IMR-90 (cell line): ENCODE measurements around the gene SNX25. TPM values are rescaled to one million over a fixed set of nuclear protein-coding genes. Genes with fewer than 3 reads are reported as not detected.

Experiments used
- ATAC-seq: fragments of 200-7000 bp; cut with Tn5 transposase; 2 replicates; pipeline ENCODE4 v1.9.1; 2020; ENCODE audit warnings: low read depth, mild to moderate bottlenecking, moderate library complexity
- BruUV-seq: library from RNA; stranded (reverse); fragments of 400-500 nt; replicated peaks from 2 replicates; lab custom pipeline; 2021; lab: Mats Ljungman, UMichigan
- CTCF ChIA-PET: fragments of 300-600 bp; formaldehyde crosslinking; extraction: SDS; loops from one replicate; lab custom pipeline; 2021; ENCODE audit warnings: antibody characterized with exemption; lab: Yijun Ruan, JAX
- POLR2A ChIA-PET: fragments of 300-600 bp; sonication (Branson Sonifier 250); formaldehyde crosslinking; loops from one replicate; lab custom pipeline; 2022; ENCODE audit warnings: antibody characterized with exemption; ENCODE audit not compliant: unreplicated experiment; lab: Charles Lee
- DNase-seq: peaks from one replicate; pipeline ENCODE4 v3.0.0; 2013
- H2AFZ ChIP-seq: replicated peaks from 2 replicates; pipeline ENCODE3; 2013; ENCODE audit warnings: low read length, mild to moderate bottlenecking; ENCODE audit not compliant: poor library complexity
- H2AK5ac ChIP-seq: 2 replicates; pipeline ENCODE4 v1.6.1; 2013; ENCODE audit warnings: low read depth, low read length, inconsistent platforms
- H2AK9ac ChIP-seq: replicated peaks from 2 replicates; pipeline ENCODE3; 2013; ENCODE audit warnings: mild to moderate bottlenecking, low read depth, low read length, moderate library complexity; ENCODE audit not compliant: poor library complexity
- H2BK120ac ChIP-seq: 2 replicates; pipeline ENCODE4 v1.6.1; 2013; ENCODE audit warnings: low read depth, low read length, inconsistent platforms
- H2BK15ac ChIP-seq: 3 replicates; pipeline ENCODE4 v1.6.1; 2013; ENCODE audit warnings: low read depth, low read length, inconsistent platforms
- H2BK20ac ChIP-seq: 2 replicates; pipeline ENCODE4 v1.6.1; 2013; ENCODE audit warnings: low read depth, mild to moderate bottlenecking, inconsistent platforms, low read length, moderate library complexity
- H2BK5ac ChIP-seq: 2 replicates; pipeline ENCODE4 v1.6.1; 2013; ENCODE audit warnings: mild to moderate bottlenecking, low read depth, low read length, inconsistent platforms; ENCODE audit not compliant: poor library complexity, severe bottlenecking
- H3K14ac ChIP-seq: replicated peaks from 2 replicates; pipeline ENCODE4 v1.6.1; 2013; ENCODE audit warnings: low read depth, low read length, inconsistent platforms
- H3K18ac ChIP-seq: 2 replicates; pipeline ENCODE4 v1.6.1; 2013; ENCODE audit warnings: low read depth, low read length, control low read depth
- H3K23ac ChIP-seq: 2 replicates; pipeline ENCODE4 v1.6.1; 2013; ENCODE audit warnings: low read depth, low read length, inconsistent platforms
- H3K27ac ChIP-seq: 2 replicates; pipeline ENCODE4 v1.5.1; 2013; ENCODE audit warnings: mild to moderate bottlenecking, control low read depth, low read length; ENCODE audit not compliant: insufficient read depth
- H3K27me3 ChIP-seq: 2 replicates; pipeline ENCODE4 v1.6.1; 2013; ENCODE audit warnings: low read length; ENCODE audit not compliant: control insufficient read depth, insufficient read depth
- H3K36me3 ChIP-seq: 2 replicates; pipeline ENCODE4 v1.6.1; 2013; ENCODE audit warnings: low read length, mixed read lengths; ENCODE audit not compliant: control insufficient read depth, insufficient read depth
- H3K4ac ChIP-seq: 2 replicates; pipeline ENCODE4 v1.6.1; 2013; ENCODE audit warnings: low read depth, low read length, inconsistent platforms
- H3K4me1 ChIP-seq: 2 replicates; pipeline ENCODE4 v1.6.1; 2013; ENCODE audit warnings: low read length, mixed read lengths; ENCODE audit not compliant: control insufficient read depth, insufficient read depth
- H3K4me2 ChIP-seq: 2 replicates; pipeline ENCODE4 v1.6.1; 2013; ENCODE audit warnings: low read depth, mild to moderate bottlenecking, control low read depth, low read length, moderate library complexity
- H3K4me3 ChIP-seq: 2 replicates; pipeline ENCODE4 v1.5.1; 2013; ENCODE audit warnings: low read depth, mild to moderate bottlenecking, control low read depth, low read length, moderate library complexity; ENCODE audit not compliant: insufficient read depth
- H3K56ac ChIP-seq: 2 replicates; pipeline ENCODE4 v1.6.1; 2013; ENCODE audit warnings: low read length, inconsistent platforms; ENCODE audit not compliant: insufficient read depth; ENCODE audit errors: extremely low read depth
- H3K79me1 ChIP-seq, 2 experiments: 2 replicates each; pipeline ENCODE4 v1.6.1; 2013; ENCODE audit warnings: low read length in 2 of 2, inconsistent platforms in 1 of 2, low read depth in 1 of 2
- H3K9ac ChIP-seq: 2 replicates; pipeline ENCODE4 v1.6.1; 2013; ENCODE audit warnings: low read depth, low read length, control low read depth
- H3K9me1 ChIP-seq: 2 replicates; pipeline ENCODE4 v1.6.1; 2013; ENCODE audit warnings: low read length, inconsistent platforms; ENCODE audit not compliant: insufficient read depth
- H3K9me3 ChIP-seq: 2 replicates; pipeline ENCODE4 v1.6.1; 2013; ENCODE audit warnings: low read length; ENCODE audit not compliant: control insufficient read depth, insufficient read depth
- H4K20me1 ChIP-seq: 2 replicates; pipeline ENCODE4 v1.6.1; 2013; ENCODE audit warnings: low read length, inconsistent platforms; ENCODE audit not compliant: insufficient read depth
- H4K5ac ChIP-seq: 2 replicates; pipeline ENCODE4 v1.6.1; 2013; ENCODE audit warnings: mild to moderate bottlenecking, low read depth, low read length, control low read depth
- H4K8ac ChIP-seq, 2 experiments: 2 replicates each; pipeline ENCODE4 v1.6.1; 2013; ENCODE audit warnings: low read depth in 2 of 2, low read length in 2 of 2, control low read depth in 1 of 2, inconsistent platforms in 1 of 2
- H4K91ac ChIP-seq: 2 replicates; pipeline ENCODE4 v1.6.1; 2013; ENCODE audit warnings: low read depth, low read length, inconsistent platforms; ENCODE audit not compliant: insufficient read depth
- BHLHE40 ChIP-seq: fragments of 150-350 bp; IDR thresholded peaks from 2 replicates; pipeline ENCODE4 v1.6.1; 2016; ENCODE audit warnings: mild to moderate bottlenecking, low read depth, low read length
- CEBPB ChIP-seq: IDR thresholded peaks from 2 replicates; pipeline ENCODE4 v1.6.1; 2012; ENCODE audit warnings: low read depth, low read length, improper control_type of control experiment
- CHD1 ChIP-seq: IDR thresholded peaks from 2 replicates; pipeline ENCODE4 v1.6.1; 2012; ENCODE audit warnings: low read depth, low read length, improper control_type of control experiment
- FOS ChIP-seq: fragments of 150-350 bp; IDR thresholded peaks from 2 replicates; pipeline ENCODE4 v1.6.1; 2016; ENCODE audit warnings: low read depth, low read length
- MAFK ChIP-seq: IDR thresholded peaks from 2 replicates; pipeline ENCODE4 v1.6.1; 2012; ENCODE audit warnings: low read depth, low read length, improper control_type of control experiment
- MAZ ChIP-seq: IDR thresholded peaks from 2 replicates; pipeline ENCODE4 v1.6.1; 2012; ENCODE audit warnings: low read depth, mild to moderate bottlenecking, low read length, improper control_type of control experiment, moderate library complexity, borderline replicate concordance
- MXI1 ChIP-seq: IDR thresholded peaks from 2 replicates; pipeline ENCODE4 v1.6.1; 2012; ENCODE audit warnings: low read depth, mild to moderate bottlenecking, low read length, moderate library complexity, borderline replicate concordance
- NFE2L2 ChIP-seq: fragments of 150-350 bp; IDR thresholded peaks from 2 replicates; pipeline ENCODE4 v1.6.1; 2016; ENCODE audit warnings: low read depth, mild to moderate bottlenecking, low read length
- POLR2A ChIP-seq: IDR thresholded peaks from 2 replicates; pipeline ENCODE4 v1.6.1; 2012; ENCODE audit warnings: mild to moderate bottlenecking, low read depth, low read length
- RAD21 ChIP-seq: IDR thresholded peaks from 2 replicates; pipeline ENCODE4 v1.6.1; 2012; ENCODE audit warnings: low read length, improper control_type of control experiment
- RCOR1 ChIP-seq: IDR thresholded peaks from 2 replicates; pipeline ENCODE4 v1.6.1; 2012; ENCODE audit warnings: mild to moderate bottlenecking, low read length, improper control_type of control experiment; ENCODE audit not compliant: insufficient replicate concordance
- RFX5 ChIP-seq: IDR thresholded peaks from 2 replicates; pipeline ENCODE4 v1.8.0; 2012; ENCODE audit warnings: low read depth, mild to moderate bottlenecking, low read length, moderate library complexity
- SMC3 ChIP-seq: fragments of 150-350 bp; IDR thresholded peaks from 2 replicates; pipeline ENCODE4 v1.6.1; 2016; ENCODE audit warnings: low read depth, mild to moderate bottlenecking, antibody characterized with exemption, low read length, moderate library complexity
- WGBS, 2 experiments: methylation state at CpG; one replicate each; pipeline versions ENCODE4 v1.1.5 to v1.1.7; 2013; ENCODE audit warnings: missing lambda C conversion rate in 2 of 2; ENCODE audit not compliant: insufficient read length in 1 of 2; ENCODE audit errors: extremely low coverage in 2 of 2; 5-methylcytosine and 5-hydroxymethylcytosine counted together
- dilution Hi-C: fragments of 300-500 bp; cut with HindIII; formaldehyde crosslinking; loops from one replicate; pipeline ENCODE4 v1.14.3; 2018; ENCODE audit warnings: low sequenced_read_pairs; ENCODE audit not compliant: unreplicated experiment
- in situ Hi-C: fragments of 300-500 bp; cut with MboI; formaldehyde crosslinking; loops from 3 replicates; pipeline ENCODE4 v1.14.3; 2019; ENCODE audit warnings: low sequenced_read_pairs, inconsistent platforms, mixed read lengths
- intact Hi-C: fragments of 100-400 bp; cut with micrococcal nuclease; formaldehyde crosslinking; loops from 2 replicates; pipeline ENCODE4 v1.10.0; 2022
- polyA plus RNA-seq, 3 experiments: library from polyadenylated mRNA; depleted of rRNA; stranded (reverse); fragments of >200 nt; gene quantifications; 2 replicates each; pipeline ENCODE4 v1.2.3, GENCODE V29; 2012; ENCODE audit warnings: low replicate concordance in 1 of 3
- total RNA-seq: library from RNA; depleted of rRNA; stranded (reverse); fragments of >200 nt; gene quantifications from 2 replicates; pipeline ENCODE4 v1.2.3, GENCODE V29; 2012
- TF ChIP-seq, protein P1 (sequence below): fragments of 150-350 bp; IDR thresholded peaks from 2 replicates; pipeline ENCODE4 v1.6.1; 2017; ENCODE audit warnings: mild to moderate bottlenecking, antibody characterized with exemption, low read length, low read depth
- TF ChIP-seq, protein P2 (sequence below): conservative IDR thresholded peaks from 2 replicates; pipeline ENCODE4 v1.5.1; 2012; ENCODE audit warnings: mild to moderate bottlenecking, low read depth, low read length, improper control_type of control experiment
- TF ChIP-seq, protein P3 (sequence below): fragments of 150-350 bp; IDR thresholded peaks from 2 replicates; pipeline ENCODE4 v1.6.1; 2016; ENCODE audit warnings: low read depth, mild to moderate bottlenecking, low read length, moderate library complexity, borderline replicate concordance

SNX25 gene
- total and polyA plus RNA-seq, 2 of the 4 experiments (the other 2 are of a cell fraction) = 11.4 to 28.3 TPM

DNA sequence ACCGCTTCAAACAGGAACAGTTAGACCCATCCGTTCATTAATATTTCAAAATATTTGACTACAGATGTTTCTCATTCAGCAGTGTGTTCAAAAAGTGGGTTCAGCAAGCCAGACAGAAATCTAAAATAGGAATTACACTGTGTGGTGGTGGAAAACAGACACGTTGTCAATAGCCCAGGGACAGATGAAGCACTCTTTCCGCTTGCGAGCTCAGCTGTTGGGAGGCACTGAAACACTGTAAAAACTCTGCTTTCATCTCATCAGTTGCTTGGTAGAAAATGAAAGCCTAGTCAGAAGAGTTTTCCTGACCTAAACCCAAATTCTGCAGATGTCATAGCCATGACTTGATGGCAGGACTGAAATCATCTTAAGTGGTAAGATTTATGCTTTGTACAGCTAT lies 147.8 kb downstream of the SNX25 start:
- in situ Hi-C loops = no loop called here

More for the DNA sequence above, 147.8 kb downstream of the SNX25 start:
- no peak for TF ChIP-seq CEBPB
- no peak for TF ChIP-seq RCOR1
- no peak for TF ChIP-seq SMC3
- TF ChIP-seq CHD1 = no peak
- no peak for TF ChIP-seq RAD21
- TF ChIP-seq, protein P1, sequence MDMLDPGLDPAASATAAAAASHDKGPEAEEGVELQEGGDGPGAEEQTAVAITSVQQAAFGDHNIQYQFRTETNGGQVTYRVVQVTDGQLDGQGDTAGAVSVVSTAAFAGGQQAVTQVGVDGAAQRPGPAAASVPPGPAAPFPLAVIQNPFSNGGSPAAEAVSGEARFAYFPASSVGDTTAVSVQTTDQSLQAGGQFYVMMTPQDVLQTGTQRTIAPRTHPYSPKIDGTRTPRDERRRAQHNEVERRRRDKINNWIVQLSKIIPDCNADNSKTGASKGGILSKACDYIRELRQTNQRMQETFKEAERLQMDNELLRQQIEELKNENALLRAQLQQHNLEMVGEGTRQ = no peak
- TF ChIP-seq RFX5 = no peak
- TF ChIP-seq FOS = no peak
- no peak for TF ChIP-seq MXI1
- no peak for TF ChIP-seq MAFK
- TF ChIP-seq POLR2A = no peak
- TF ChIP-seq, protein P2, sequence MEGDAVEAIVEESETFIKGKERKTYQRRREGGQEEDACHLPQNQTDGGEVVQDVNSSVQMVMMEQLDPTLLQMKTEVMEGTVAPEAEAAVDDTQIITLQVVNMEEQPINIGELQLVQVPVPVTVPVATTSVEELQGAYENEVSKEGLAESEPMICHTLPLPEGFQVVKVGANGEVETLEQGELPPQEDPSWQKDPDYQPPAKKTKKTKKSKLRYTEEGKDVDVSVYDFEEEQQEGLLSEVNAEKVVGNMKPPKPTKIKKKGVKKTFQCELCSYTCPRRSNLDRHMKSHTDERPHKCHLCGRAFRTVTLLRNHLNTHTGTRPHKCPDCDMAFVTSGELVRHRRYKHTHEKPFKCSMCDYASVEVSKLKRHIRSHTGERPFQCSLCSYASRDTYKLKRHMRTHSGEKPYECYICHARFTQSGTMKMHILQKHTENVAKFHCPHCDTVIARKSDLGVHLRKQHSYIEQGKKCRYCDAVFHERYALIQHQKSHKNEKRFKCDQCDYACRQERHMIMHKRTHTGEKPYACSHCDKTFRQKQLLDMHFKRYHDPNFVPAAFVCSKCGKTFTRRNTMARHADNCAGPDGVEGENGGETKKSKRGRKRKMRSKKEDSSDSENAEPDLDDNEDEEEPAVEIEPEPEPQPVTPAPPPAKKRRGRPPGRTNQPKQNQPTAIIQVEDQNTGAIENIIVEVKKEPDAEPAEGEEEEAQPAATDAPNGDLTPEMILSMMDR = no peak
- TF ChIP-seq MAZ = no peak
- TF ChIP-seq NFE2L2 = no peak
- TF ChIP-seq BHLHE40 = no peak
- TF ChIP-seq, protein P3, sequence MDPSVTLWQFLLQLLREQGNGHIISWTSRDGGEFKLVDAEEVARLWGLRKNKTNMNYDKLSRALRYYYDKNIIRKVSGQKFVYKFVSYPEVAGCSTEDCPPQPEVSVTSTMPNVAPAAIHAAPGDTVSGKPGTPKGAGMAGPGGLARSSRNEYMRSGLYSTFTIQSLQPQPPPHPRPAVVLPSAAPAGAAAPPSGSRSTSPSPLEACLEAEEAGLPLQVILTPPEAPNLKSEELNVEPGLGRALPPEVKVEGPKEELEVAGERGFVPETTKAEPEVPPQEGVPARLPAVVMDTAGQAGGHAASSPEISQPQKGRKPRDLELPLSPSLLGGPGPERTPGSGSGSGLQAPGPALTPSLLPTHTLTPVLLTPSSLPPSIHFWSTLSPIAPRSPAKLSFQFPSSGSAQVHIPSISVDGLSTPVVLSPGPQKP = no peak
- Histone ChIP-seq H2BK20ac (no peak overlapping the region), H2AK5ac (no peak overlapping the region), H2BK120ac (no peak overlapping the region), H2AK9ac (no peak overlapping the region), H3K4me1 (peaks cover 5% of the 10 kb centered on the region), H3K4me3 (no peak overlapping the region), H3K9me3 (no peaks in the 10 kb centered on the region), H4K20me1 (no peaks in the 10 kb centered on the region), H3K36me3 (peaks cover 12% of the 10 kb centered on the region), H3K18ac (no peak overlapping the region), H4K5ac (no peak overlapping the region), H4K8ac (no peak overlapping the region), H3K27me3 (no peaks in the 10 kb centered on the region), H3K4ac (no peak overlapping the region), H4K91ac (no peak overlapping the region), H2BK15ac (no peak overlapping the region), H3K27ac (no peak overlapping the region), H3K14ac (no peak overlapping the region), H3K4me2 (no peak overlapping the region), H3K56ac (no peak overlapping the region), H3K9me1 (0 out of 2 replicates have a peak, but pooled peaks cover 3% of the 10 kb centered on the region), H3K23ac (no peak overlapping the region), H2BK5ac (no peak overlapping the region), H3K9ac (no peak overlapping the region), H2AFZ (no peak overlapping the region), H3K79me1 (no peaks in the 10 kb centered on the region)
- ATAC-seq = no peak
- no TSS peak for BruUV-seq
- intact Hi-C loops (no loop called here), dilution Hi-C loops (no loop called here)
- CTCF ChIA-PET = no interaction called here
- DNase-seq = no peak
- POLR2A ChIA-PET = no interaction called here
- WGBS, 2 experiments = 78% methylated on average over 3 of the region's 5 CpGs; no CpG with 5 or more reads in 1 of the 2 experiments
